Tongue (tissue), 2 donors: Measurements from ENCODE around the gene FLAD1. TPM values are rescaled to one million over a fixed set of nuclear protein-coding genes. Genes with fewer than 3 reads are reported as not detected.

Experiments used
- DNase-seq: peaks from one replicate; pipeline ENCODE4 v3.0.0-alpha.2; 2015
- total RNA-seq: library from RNA; depleted of rRNA; stranded (reverse); fragments of >200 nt; gene quantifications from one replicate; pipeline ENCODE4 v1.2.3, GENCODE V29; 2014

The FLAD1 gene
- total RNA-seq, 1 donor from 2014 or later, result 17.0 TPM

GRCh38 chr1:155005076-155006011, 22.2 kb downstream of the FLAD1 start:
- DNase-seq, result peak; percentile 58

GRCh38 chr1:155006601-155007101, 23.5 kb downstream of the FLAD1 start:
- DNase-seq, result peak; percentile 64

- DNase-seq, result no peak
Measured at GRCh38 chr1:155007251-155007828, 24.2 kb downstream of the FLAD1 start.

GRCh38 chr1:155008015-155008941, 25.1 kb downstream of the FLAD1 start:
- no peak for DNase-seq

GRCh38 chr1:155009221-155009711, 26.1 kb downstream of the FLAD1 start:
- no peak for DNase-seq

- DNase-seq, result no peak
Measured at GRCh38 chr1:155009742-155010141, 26.6 kb downstream of the FLAD1 start.

- DNase-seq, result no peak
Measured at GRCh38 chr1:155010211-155010918, 27.2 kb downstream of the FLAD1 start.

GRCh38 chr1:155011004-155011416, 27.9 kb downstream of the FLAD1 start:
- no peak for DNase-seq

- no peak for DNase-seq
Measured at GRCh38 chr1:155011437-155012025, 28.4 kb downstream of the FLAD1 start.

- peak; percentile 73 for DNase-seq
Measured at GRCh38 chr1:155012026-155012546, 28.9 kb downstream of the FLAD1 start.

- no peak for DNase-seq
Measured at GRCh38 chr1:155012776-155013602, 29.8 kb downstream of the FLAD1 start.

GRCh38 chr1:155013632-155014031, 30.5 kb downstream of the FLAD1 start:
- no peak for DNase-seq

- no peak for DNase-seq
Measured at GRCh38 chr1:155014709-155015508, 31.8 kb downstream of the FLAD1 start.

GRCh38 chr1:155015527-155016230, 32.5 kb downstream of the FLAD1 start:
- DNase-seq, result no peak

- no peak for DNase-seq
Measured at GRCh38 chr1:155016231-155016831, 33.2 kb downstream of the FLAD1 start.

GRCh38 chr1:155017041-155017945, 34.1 kb downstream of the FLAD1 start:
- DNase-seq, result peak; percentile 93

GRCh38 chr1:155017946-155018316, 34.8 kb downstream of the FLAD1 start:
- DNase-seq, result no peak
